Panc1 (cell line): Measurements from ENCODE around the gene CDYL2.

Experiments used
- CTCF ChIP-seq: fragments of 450-650 bp; IDR thresholded peaks from 2 replicates; pipeline ENCODE4 v1.5.1; 2017; ENCODE audit warnings: mild to moderate bottlenecking
- POLR2AphosphoS5 ChIP-seq: IDR thresholded peaks from 2 replicates; pipeline ENCODE4 v1.6.1; 2012; ENCODE audit warnings: mild to moderate bottlenecking, low read depth, low read length, moderate library complexity
- REST ChIP-seq, 2 experiments: IDR thresholded peaks; 2 replicates each; pipeline ENCODE4 v1.6.1; 2011 to 2012; ENCODE audit warnings: low read depth in 2 of 2, control low read depth in 1 of 2, low read length in 1 of 2, mild to moderate bottlenecking in 1 of 2, moderate library complexity in 1 of 2; ENCODE audit not compliant: insufficient read depth in 1 of 2

GRCh38 chr16:80743772-80744171 lies 60.6 kb downstream of the CDYL2 start:
- TF ChIP-seq CTCF (no peak), REST (IDR thresholded peaks at IDR 0.05; ENCODE audit: insufficient read depth in 1 of 2, low read depth in 2 of 2, low read length in 1 of 2) (no peak), POLR2AphosphoS5 (no peak)
